T-helper 1 cell (primary cell): Measurements from ENCODE around the gene TRPM8.

Source experiments
- DNase-seq, 5 donors: peaks; one replicate each; pipeline ENCODE4 v3.0.0-alpha.2; 2012 to 2020

Gene TRPM8

DNA sequence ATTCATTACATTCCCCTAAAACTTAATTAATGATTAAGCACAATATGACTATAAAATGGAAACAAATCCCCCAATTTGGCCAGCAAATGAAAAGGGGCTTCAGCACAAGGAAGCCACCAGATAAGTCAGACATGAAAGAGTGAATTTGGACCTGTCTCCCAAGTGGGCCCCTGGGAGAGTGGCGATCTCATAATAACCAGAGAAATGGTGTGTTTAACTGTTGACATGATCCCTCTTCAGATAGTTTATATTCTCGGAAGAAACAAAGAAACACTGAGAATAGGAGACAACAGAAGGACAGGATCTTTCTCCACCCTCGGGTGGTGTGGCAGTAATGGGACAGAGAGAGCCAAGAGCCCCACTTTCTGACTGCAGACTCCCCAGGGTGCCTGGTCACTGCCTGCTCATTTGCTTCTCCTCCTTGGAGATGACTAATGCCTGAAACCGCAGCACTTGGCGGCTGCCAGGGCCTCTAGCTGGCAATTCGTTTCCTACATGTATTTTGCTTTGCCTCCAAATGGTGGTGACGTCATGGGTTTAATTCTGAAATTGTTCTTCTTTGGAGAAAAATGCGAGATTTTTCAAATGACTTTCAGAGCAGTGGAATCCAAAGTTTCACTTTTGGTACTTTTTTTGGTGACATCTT, 86.9 kb downstream of the TRPM8 start:
- DNase-seq = peak in 1 of 5 donors; percentile 33

DNA sequence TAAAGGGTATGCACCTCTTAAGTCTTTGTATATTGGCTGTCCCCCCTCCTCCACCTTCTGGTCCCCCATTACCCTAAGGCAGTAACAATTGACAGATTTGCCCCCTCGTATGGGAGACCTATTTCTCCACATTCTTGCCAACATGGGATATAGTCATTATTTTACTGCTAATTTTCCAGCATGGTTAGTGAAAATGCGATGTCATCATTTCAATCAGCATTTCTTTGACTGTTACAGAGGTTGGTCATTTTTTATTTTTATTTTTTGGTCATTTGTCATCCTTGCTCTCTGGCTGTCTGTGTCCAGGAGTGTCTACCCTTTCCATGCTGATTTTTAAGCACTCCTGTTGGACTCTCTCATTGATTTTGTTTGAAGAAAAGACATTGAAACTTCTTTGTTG, 88.0 kb downstream of the TRPM8 start:
- DNase-seq = no peak

DNA sequence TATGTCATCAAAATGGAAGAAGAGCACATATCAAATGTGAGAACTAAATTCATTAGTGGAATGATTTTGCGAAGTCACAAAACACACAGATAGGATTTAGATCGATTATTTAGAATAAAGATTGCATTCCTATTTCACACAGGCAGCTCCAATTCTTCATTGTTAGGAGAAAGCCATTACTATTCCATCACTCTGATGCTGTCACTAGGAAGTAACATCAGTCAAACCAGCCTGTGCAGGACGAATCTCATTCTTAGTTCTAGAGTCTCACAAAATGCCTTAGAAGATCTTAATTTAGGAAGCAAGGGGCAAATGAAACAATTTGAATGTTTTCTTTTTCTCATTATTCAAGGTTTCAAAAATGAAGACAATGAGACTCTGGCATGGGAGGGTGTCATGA, 89.3 kb downstream of the TRPM8 start:
- no peak for DNase-seq

DNA sequence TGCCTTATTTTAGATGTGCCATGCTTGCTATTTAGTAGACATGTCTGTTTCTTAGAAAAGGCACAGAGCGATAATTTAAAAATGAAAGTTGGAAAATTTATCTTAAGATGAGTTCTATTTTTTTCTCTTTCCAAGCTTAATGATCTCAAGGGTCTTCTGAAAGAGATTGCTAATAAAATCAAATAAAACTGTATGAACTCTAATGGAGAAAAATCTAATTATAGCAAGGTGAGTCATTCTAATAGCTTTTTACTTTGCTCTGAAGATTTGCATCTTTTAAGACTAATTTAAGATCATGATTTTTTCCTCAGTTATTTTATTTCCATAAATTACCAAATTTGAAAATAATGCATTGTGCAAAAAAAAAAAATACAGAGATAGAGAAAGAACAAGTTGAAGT, 97.3 kb downstream of the TRPM8 start:
- no peak for DNase-seq

DNA sequence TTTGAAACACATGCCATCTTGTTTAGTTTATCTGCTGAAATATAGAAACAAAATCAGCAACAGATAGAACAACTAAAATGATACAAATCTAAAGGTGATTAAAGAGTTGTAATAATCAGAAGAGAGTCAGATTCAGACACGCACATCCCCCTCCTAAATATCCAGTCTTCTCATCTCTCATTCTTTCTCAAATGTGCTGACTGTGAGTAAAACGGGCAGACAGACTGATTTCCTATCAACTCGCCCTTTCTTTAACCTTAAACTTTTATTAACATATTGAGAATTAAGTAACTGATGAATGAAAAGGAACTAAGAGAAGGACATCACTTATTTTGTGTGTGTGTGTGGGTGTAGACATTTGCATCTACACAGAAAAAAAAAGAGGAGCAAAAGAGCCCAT, 98.7 kb downstream of the TRPM8 start:
- no peak for DNase-seq

DNA sequence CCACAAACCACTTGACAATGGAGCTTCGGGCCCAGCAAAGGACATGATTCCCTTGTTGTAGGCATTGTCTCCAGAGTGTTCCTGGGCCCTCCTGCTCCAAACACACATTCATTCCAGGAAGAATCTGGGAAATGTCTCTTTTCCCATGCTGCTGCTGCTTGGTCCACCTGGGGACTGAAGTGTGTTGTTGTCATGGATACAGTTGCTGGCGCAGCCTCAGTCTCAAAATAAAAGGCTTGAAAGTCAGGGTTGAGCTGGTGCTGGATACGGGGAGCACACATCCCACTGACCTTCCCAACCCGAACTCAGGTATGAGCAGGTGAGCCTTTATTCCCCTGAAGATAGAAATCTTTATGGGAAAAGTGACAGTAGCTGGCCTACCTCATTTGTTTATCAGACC, 102.7 kb downstream of the TRPM8 start:
- DNase-seq = no peak

DNA sequence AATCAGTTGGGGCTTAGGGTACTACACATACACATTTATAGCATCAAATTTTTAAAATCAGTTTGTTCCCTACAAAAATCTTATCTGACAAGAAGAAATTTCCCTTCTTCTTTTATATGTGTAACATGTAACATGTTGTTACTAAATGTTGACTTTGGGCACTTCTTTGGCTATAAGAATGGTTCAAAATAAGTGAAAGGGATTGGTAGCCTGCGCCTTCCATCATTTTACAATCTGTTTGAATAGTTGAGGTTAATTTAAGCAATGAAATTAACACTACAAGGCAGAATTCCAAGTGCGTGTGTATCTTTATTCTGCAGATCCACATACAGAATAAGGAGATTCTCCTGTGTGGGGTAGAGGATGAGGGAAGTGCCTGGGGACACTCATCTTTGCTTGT, 103.2 kb downstream of the TRPM8 start:
- DNase-seq = no peak

DNA sequence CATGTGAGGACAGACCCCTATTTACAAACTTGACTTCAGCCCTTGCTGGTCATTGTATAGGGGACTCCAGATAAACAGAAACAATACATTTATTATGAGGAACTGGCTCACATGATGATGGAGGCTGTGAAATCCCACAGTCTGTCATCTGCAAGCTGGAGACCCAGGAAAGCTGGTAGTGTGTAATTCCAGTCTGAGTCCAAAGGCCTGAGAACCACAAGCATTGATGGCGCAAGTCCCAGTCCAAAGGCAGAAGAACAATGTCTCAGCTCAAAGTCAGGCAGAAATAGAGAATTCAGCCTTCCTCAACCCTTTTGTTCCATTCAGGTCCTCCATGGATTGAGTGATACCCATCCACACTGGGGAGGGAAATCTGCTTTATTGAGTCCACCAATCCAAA, 105.3 kb downstream of the TRPM8 start:
- DNase-seq = no peak

DNA sequence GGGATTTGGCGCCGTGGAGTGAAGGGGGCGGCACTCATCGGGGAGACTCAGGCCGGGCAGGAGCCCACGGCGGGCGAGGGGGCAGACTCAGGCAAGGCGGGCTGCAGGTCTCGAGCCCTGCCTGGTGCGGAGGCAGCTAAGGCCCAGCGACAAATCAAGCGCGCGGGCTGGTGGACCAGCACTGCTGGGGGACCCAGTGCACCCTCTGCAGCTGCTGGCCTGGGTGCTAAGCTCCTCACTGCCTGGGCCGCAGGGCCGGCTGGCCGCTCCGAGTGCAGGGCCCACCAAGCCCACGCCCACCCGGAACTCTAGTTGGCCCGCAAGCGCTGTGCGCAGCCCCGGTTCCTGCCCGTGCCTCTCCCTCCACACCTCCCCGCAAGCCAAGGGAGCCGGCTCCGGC, 107.1 kb downstream of the TRPM8 start:
- no peak for DNase-seq

DNA sequence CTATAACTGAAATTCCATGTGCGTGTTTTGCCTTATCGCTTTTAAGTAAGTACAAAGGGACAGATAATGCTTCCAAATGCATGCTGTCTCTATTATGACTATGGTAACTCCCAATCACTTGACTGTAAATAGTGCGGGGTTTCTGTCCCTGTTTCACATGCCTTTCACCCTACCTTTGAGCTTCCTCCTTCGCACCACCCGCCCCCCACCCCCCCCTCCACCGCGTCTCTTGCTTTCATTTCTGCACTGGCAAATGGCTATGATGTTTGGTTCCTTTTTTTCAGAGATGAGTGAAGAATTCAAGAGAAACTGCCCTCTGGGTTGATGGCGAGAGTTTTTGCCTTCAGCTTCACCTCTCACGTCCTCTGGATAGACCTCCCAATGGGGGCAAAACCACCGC, 108.3 kb downstream of the TRPM8 start:
- DNase-seq = peak in 1 of 5 donors; percentile 51

DNA sequence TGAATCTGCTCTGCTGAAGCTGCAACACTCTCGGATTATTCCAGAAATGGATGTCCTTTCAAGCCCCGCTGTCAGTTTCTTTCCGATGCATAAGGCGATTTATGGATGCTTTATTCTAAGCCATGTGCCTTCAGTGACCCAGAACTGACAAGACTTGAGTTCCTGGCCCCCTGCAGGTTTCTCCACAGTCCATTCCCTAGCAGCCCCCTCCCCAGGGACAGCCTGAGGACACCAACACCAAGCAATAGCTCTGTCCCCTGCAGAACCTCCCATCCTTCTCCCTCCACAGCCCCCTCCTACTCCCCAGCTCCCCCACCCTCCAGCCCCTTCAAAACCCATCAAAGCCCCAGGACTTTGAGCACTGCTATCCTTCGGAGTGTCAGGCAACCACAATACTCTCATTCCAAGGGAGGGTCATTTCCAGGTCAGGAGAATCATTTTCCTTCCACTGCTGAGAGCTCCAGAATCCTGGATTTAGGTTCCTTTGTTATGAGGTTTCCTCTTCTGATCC, 108.8 kb downstream of the TRPM8 start:
- DNase-seq = no peak

DNA sequence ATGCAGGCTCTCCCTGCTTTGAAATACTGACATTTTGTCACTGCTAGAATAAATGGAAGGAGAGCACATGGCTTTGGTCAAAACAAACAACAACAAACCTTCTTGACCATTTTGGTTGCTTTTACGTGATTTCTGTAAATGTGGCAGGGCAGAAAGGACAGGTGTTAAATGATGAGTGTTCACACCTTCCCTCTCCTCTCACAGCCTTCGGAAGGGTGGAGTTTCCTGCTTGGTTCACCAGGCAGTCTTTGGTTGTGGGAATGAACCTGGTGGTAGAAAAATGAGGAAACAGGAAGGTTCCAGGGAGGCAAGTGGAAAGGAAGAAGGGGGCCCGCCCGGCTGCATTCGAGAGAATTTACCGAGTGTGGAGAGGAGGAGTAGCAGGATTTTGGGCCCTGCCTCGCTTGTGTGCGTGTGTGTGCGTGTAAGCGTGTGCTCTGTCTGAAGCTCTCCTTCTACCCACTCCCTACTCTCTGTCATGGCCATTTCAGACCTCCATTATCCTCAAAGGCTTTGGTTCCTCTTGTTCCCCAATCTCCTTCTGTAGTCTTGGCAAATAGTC, 109.6 kb downstream of the TRPM8 start:
- DNase-seq = no peak

DNA sequence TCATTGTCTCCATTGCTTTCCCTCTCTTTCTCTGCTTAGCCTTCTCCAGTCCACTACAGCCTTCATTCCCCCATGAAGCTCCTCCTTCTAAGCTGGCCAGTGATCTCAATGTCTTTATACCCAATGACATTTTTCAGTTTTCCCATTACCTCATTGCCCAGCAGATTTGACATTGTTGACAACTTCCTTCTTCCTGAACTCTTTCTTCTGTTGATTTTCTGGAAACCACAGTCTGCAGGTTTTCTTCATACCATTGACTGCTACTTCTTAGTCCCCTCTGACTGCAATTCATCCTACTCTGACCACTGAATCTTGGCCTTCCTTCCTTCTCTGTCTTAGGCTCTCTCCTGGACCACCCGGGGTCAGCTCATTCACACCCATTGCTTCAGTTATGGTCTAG, 110.5 kb downstream of the TRPM8 start:
- no peak for DNase-seq

DNA sequence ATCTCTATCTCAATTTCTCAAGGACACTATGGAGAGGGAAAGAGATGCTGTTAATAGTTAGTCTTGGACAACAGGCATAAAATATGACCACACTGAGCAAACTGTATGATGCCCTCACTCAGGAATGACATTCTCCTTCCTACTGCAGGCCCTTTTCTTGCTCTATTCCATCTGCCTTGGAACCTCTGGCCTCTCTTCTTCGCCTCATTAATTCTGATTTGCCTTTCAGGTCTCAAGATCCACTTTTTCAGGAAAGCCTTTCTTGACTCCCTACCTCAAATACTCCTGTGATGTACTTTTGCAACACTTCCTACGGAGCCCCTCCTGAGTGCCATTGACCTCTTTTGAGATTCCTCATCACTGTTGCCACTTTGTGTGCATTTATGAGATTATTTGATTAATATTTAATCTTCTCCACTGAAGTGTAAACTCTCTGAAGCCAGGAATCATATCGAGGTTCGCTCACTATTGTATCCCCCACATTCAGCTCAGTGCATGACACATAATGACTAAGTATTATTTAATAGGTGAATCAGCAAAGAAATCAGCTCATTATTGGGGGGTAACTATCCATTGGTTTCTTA, 112.1 kb downstream of the TRPM8 start:
- no peak for DNase-seq

DNA sequence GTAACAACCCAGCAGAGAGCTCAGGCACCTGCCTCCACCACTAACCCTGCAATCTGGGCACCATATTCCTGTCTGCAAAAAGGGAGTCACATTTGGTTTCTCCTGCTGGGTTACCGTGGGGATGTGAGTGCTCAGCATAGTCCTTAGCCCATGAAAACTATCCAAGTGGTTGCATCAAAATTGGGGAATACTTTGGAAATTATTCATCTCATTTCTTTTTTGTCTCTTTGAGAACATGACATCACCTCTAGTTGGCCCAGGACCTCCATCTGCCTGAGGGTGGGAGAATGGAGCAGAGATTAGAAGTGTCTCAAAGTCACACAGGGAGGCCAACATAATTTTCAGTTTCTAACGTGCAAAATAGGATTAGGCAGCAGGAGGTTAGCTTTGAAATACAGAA, 114.0 kb downstream of the TRPM8 start:
- DNase-seq = no peak

DNA sequence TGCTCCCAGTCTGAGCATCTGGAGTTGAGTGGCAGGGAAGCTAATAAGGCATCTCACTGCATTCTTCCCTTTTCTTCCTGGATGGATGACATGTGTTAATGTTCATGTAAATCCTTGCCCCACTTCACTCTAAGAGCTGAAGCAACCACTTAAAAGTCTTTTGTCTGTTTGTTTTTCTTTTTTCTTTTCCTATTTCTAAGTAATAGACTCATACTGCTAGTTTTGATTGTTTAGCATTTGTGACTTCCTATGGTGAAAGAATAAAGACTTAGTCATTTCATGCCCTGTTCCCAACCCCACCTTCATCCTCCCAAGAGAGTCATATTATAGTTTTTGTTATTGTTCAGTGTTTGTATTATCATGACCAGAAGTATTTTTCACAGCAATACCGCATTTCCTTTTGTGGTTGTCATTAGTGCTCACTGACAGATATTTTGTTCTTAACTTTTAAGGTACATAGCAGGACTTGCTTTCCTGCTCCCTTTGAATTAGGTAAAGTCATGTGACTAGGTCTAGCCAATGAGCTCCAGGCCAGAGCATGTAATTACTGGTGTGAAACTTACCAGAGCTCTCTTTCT, 115.2 kb downstream of the TRPM8 start:
- peak in 3 of 5 donors; percentile 10 to 93 (median 30) for DNase-seq

DNA sequence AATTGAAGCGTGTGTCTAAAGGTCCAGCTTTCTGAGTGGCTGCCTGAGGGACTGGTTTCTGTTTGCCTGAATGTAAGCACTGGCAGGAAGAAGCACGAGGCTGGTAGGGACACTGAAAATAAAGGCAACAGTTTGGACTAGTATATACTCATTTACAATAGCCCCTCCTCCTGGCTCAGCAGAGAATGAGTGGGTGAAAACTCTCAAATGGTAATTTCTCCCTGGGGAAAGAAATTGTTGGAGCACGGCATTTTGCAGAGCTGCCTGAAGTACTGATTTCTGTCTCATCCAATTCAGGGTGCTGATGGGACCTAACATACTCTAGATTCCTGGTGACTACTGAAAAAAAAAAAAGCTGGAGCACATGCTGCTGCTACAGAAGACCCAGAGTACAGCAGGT, 116.0 kb downstream of the TRPM8 start:
- DNase-seq = peak in 1 of 5 donors; percentile 41

DNA sequence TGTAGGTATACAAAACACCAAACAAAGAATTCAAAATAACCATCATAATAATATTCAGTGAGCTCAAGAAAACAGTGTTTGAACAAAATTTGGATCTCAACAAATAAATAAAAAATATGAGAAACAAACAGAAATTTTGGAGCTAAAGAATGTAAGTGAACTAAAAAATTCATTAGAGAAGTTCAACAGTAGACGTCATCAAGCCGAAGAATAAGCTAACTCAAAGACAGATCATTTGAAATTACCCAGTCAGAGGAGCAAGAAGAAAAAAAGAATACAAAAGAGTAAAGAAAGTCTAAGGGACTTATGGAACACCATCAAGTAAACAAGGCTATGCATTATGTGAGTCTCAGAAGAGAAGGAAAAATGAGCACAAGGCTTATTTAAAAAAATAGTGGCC, 116.7 kb downstream of the TRPM8 start:
- DNase-seq = no peak

DNA sequence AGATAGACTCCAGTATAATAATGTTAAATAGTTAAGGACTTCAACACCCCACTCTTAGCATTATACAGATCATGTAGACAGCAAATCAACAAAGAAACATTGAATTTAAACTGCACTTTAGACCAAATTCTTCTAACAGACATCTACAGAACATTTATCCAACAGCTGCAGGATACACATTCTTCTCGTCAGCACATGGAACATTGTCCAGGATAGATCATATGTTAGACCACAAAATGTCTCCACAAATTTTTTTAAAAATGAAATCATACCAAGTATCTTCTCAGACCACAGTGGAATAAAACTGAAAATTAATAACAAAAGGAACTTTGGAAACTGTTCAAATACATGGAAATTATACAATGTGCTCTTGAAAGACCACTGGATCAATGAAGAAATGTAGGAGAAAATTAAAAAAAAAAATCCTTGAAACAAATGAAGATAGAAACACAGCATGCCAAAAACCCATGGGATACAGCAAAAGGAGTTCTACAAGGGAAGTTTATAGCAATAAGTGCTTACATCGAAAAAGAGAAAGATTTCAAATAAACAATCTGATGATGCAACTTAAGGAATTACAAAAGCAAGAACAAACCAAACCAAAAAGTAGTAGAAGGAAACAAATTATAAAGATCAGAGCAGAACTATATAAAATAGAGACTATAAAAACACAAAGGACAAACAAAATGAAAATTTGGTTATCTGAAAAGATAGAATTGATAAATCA, 121.1 kb downstream of the TRPM8 start:
- no peak for DNase-seq

DNA sequence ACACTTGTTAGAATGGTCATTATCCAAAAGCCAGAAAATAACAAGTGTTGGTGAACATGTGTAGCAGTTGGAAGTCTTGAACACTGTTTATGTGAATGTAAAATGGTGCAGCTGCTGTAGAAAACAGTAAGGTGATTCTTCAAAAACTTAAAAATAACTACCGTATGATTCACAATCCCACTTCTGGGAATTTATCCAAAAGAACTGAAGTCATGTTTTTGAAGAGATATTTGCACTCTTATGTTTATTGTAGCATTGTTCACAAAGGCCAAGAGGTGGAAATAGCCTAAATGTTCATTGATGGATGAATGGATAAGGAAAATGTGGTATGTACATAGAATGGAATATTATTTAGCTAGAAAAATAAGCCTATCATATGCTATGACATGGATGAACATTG, 127.0 kb downstream of the TRPM8 start:
- DNase-seq = no peak

DNA sequence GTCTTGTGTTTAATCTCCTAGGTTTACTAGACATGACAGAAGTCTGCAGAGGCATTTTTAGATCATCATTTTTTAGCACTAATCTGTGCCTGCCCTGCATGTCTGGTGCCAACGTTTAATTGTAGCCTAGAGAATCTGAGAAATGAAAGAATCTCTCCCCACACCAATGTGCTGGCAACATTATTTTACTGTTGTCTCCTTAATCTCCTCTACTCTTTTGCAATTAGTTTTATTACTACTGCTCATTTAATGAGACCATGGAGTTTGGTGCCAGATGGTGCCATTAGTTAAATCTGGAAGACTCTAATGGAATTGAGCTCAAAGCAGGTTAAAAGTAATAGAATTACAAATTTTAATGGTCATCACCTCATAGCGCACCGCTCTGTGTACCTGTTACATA, 129.3 kb downstream of the TRPM8 start:
- no peak for DNase-seq

DNA sequence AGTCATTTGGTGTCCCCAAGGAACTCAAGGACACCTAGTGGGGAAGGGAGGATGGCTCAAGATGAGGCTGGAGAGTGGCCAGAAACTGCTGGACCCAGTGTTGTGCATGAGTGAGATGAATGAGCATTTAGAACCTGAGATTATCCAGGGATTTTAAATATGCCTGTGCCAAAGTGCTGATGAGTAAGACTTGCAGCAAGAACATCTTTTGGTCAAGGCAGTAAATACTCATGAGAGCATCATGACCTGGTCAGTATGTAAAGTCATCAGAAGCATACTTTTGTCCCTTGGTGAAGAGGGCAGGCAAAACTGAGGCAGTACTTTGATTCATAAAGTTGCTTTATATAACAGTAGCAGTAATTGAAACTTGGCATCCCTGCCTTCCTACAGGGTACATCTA, 130.2 kb downstream of the TRPM8 start:
- DNase-seq = no peak

DNA sequence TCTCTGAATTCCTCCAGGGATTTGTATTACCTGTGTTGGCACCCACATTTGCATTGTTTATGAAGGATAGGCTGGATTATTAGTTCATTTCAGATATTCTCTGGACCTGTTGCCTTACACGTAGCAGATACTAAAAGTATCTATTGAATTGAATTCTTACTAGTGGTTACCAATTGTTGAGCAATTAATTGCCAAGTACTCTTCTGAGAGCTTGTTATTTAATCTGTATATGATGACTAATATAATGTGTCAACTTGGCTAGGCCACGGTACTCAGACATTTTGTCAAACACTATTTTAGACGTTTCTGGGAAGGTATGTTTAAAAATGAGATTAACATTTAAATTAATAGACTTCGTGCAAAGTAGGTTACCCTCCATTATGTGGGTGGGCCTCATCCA, 130.9 kb downstream of the TRPM8 start:
- DNase-seq = no peak
